SKM-1 (cell line): ENCODE data around the gene HDAC9.
"Not testable (repeated sequence)": the region's sequence is repeated elsewhere in the genome, so short reads cannot be mapped to it uniquely, and the experiment has no call there.

Experiments used
- DNase-seq: peaks from one replicate; lab custom pipeline; 2025; ENCODE audit not compliant: unreplicated experiment; lab: John Stamatoyannopoulos, UW

HDAC9 gene

DNA sequence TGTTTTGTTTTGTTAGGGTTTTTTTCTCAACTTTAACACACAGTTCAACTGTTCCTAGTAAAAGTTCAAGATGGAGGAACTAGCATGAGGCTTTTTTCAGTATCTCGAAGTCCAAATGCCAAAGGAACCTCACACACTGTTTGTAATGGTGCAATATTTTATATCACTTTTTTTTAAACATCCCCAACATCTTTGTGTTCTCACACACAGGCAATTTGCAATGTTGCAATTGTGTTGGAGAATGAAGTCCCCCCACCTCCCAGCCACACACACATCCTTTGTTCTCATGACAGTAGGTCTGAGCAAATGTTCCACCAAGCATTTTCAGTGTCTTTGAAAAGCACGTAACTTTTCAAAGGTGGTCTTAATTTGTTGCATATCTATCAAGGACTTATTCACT lies 501.0 kb downstream of the HDAC9 start:
- DNase-seq, result no peak

DNA sequence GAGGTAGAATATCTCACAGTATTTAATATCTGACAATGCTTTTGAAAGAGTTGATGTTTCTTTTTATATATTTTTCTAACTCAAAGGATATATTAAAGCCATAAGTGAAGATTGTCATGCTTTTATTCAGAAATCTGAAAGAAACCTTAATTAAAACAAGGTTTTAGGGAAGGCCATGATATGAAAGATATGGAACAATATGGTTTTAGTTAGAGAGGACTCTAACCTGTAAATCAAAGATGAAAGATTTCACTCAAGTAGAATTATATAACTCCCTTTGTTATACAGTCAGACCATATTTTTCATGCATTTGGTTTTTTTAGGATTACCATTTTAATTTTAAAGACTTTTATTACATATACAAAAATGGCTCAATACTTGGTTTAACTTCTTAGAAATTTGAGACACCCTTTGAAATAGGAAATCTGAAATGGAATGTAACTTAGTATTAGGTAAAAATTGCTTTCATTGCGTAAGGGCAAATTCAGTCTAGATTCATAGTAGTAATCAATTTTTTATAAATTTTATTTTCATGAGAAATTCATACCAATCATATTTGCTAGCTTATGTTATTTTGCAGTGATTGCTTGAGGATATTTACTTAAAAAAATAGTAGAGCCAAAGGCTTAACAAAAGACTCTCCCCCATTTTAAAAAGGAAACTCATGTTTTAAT lies 502.1 kb downstream of the HDAC9 start:
- no peak for DNase-seq

DNA sequence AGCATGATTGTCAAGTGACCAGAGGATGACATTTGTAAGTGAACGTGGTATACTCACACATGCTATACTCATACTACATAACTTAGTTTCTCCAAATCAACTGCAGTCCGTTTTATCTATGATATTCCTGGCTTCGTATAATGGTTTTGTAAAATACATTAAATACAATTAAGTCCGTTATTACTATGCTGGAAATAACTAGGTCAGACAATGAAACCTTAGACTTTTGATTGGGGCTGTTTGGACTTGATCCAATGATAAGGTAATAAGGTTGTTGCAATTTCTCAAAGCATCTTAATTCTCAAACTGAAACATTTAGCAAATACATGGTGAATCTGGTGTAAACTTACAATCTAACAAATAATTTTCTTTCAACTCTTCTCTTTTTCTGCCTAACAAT lies 504.9 kb downstream of the HDAC9 start:
- no peak for DNase-seq

DNA sequence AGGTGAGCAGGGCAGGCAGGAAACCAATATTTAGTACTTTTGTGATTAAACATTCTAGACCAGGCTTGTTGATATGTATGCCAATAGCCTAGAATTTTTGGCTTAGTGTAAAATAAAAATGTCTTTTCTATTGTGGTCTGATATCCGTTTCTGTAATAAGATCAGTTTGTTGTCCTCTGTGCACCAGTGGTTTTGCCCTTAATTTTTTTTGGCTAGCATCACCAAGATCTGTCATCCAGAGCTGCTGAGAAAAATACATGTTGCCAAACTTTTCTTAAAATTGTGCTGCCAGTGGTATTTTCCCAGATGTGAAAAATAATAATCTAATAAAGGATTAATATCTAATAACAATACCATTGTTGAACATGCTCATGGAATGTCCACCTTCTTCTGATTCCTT lies 506.3 kb downstream of the HDAC9 start:
- DNase-seq, result no peak

GRCh38 chr7:19009241-19009935 lies 513.8 kb downstream of the HDAC9 start:
- DNase-seq, result no peak

- DNase-seq, result no peak
Observed at GRCh38 chr7:19009936-19010280, 514.4 kb downstream of the HDAC9 start.

GRCh38 chr7:19011212-19011611 lies 515.7 kb downstream of the HDAC9 start:
- no peak for DNase-seq

DNA sequence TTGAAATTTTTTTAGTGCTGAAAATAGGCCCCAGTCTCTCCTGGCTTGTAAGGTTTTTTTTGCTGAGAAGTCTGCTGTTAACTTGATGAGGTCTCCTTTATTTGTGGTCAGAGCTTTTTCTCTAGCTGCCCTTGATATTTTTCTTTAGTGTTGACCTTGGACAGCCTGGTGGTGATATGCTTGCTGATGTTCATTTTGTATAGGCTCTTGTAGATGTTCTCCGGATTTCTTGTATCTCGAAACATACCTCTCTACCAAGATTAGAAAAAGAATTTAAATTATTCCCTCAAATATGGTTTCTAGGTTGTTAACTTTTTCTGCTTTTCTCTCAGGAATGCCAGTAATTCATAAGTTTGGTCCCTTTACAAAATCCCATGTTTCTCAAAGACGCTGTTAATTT lies 519.5 kb downstream of the HDAC9 start:
- DNase-seq, result no peak

- DNase-seq, result no peak
Observed at GRCh38 chr7:19016140-19016539, 520.6 kb downstream of the HDAC9 start.

GRCh38 chr7:19017374-19017773 lies 521.8 kb downstream of the HDAC9 start:
- DNase-seq, result no peak

GRCh38 chr7:19020062-19020461 lies 524.5 kb downstream of the HDAC9 start:
- DNase-seq, result no peak

GRCh38 chr7:19020711-19021110 lies 525.2 kb downstream of the HDAC9 start:
- no peak for DNase-seq

DNA sequence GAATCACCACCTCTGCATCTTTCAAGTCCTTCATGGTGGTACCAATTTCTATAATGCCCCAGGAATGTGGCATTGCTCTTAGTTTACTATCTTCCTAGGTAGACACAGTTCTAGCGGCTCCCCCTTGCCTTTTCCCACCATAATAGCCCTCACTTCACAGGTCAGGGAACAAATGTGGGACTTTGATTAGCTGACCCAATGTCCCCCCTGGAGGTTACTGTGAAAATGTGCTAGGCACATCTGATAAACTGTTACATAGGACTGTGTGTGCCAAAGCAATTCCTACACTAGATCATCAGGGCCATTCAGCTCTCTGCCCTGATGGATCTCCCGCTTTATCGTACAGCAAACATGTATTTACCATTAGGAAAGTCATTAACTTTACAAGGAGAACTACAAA lies 527.9 kb downstream of the HDAC9 start:
- DNase-seq, result no peak

DNA sequence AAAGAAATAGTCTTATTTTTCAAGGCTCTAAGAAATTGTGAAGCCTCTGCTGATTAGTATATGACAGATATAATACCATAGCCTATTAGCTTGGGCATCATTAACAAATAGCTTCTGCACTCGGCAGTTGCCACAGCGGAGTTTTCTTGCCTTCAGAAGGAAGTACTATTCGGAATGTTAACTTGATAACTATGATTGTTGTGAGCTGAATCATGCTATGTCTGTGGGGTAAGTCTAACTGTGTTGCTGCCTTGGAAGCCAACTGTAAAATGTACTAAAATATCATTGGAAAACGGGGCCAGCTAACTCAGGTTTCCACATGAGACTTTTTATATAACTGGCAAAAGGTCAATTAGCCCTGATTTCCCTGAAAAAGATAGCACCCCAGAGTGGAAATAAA lies 528.7 kb downstream of the HDAC9 start:
- no peak for DNase-seq

DNA sequence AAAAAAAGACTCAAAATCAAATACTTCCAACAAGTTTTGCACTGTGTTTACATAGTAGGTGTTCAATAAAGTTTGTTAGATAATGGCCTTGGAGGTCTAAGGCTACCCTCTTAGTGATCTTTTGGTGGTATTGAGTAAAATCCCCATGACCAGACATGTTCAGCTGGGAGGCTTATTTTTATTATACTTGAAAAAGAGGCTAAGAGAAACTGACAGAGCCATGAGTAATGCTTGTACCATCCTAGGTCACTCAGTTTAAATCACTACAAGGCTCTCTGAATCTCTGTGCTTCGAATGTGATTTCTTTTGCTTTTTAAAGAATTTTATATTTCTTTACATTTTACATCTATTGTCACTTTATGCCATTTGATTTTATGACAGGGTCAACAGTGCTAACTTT lies 531.3 kb downstream of the HDAC9 start:
- no peak for DNase-seq

- DNase-seq, result no peak
Observed at GRCh38 chr7:19030281-19030680, 534.7 kb downstream of the HDAC9 start.

DNA sequence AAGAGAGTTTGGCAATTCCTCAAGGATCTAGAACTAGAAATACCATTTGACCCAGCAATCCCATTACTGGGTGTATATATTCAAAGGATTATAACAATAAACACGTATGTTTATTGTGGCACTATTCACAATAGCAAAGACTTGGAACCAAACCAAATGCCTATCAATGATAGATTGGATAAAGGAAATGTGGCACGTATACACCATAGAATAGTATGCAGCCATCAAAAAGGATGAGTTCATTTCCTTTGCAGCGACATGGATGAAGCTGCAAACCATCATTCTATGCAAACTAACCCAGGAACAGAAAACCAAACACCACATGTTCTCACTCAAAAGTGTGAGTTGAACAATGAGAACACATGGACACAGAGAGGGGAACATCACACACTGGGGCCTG lies 537.4 kb downstream of the HDAC9 start:
- DNase-seq, result not testable (repeated sequence)

- no peak for DNase-seq
Observed at GRCh38 chr7:19051767-19052375, 556.3 kb downstream of the HDAC9 start.
